Heart right ventricle (tissue), 16 donors: Measurements from ENCODE around the gene RBM3. TPM values are rescaled to one million over a fixed set of nuclear protein-coding genes. Genes with fewer than 3 reads are reported as not detected.

Experiments
- ATAC-seq, 8 donors: fragments of 200-7000 bp; cut with Tn5 transposase; one replicate each; pipeline ENCODE4 v1.9.1; 2020; ENCODE audit warnings: mild to moderate bottlenecking in 8 of 8, moderate library complexity in 8 of 8, moderate number of reproducible peaks in 1 of 8
- DNase-seq, 2 donors: peaks; one replicate each; pipeline ENCODE4 v3.0.0-alpha.2; 2020
- H3K27ac ChIP-seq, 10 donors: fragments of 200-600 bp; sonication (generic) in 2 of 10; one replicate each; pipeline versions ENCODE4 v1.5.0 to v1.8.0; 2020 to 2022; ENCODE audit warnings: mild to moderate bottlenecking in 3 of 10
- H3K27me3 ChIP-seq, 7 donors: fragments of 200-600 bp; one replicate each; pipeline ENCODE4 v1.8.0; 2021 to 2022; ENCODE audit warnings: mild to moderate bottlenecking in 2 of 7
- H3K36me3 ChIP-seq, 9 donors: fragments of 200-600 bp; sonication (generic) in 1 of 9; one replicate each; pipeline versions ENCODE4 v1.5.0 to v1.8.0; 2020 to 2022; ENCODE audit warnings: mild to moderate bottlenecking in 2 of 9
- H3K4me1 ChIP-seq, 9 donors: fragments of 200-600 bp; sonication (generic) in 1 of 9; one replicate each; pipeline versions ENCODE4 v1.5.0 to v1.8.0; 2020 to 2022; ENCODE audit warnings: mild to moderate bottlenecking in 4 of 9
- H3K4me3 ChIP-seq, 10 donors: fragments of 200-600 bp; sonication (generic) in 2 of 10; one replicate each; pipeline versions ENCODE4 v1.5.0 to v1.8.0; 2020 to 2022; ENCODE audit warnings: mild to moderate bottlenecking in 7 of 10, moderate library complexity in 2 of 10
- H3K9me3 ChIP-seq, 11 donors: fragments of 200-600 bp in 10 of 11; sonication (generic) in 2 of 11; one replicate each; pipeline versions ENCODE4 v1.5.0 to v1.8.0; 2013 to 2022; ENCODE audit warnings: mild to moderate bottlenecking in 2 of 11, control low read depth in 1 of 11, moderate library complexity in 1 of 11
- WGBS, 2 donors: extraction: QIAGEN DNeasy Blood & Tissue Kit; methylation state at CpG; one replicate each; pipeline ENCODE4 v1.1.7; 2013; ENCODE audit warnings: inconsistent platforms in 1 of 2; 5-methylcytosine and 5-hydroxymethylcytosine counted together
- intact Hi-C, 10 donors: fragments of 100-400 bp; cut with DNase I; formaldehyde crosslinking; loops; one replicate each; pipeline versions ENCODE4 v1.11.1 to v1.14.2; 2022
- polyA plus RNA-seq, 2 donors: library from polyadenylated mRNA; stranded (reverse); fragments of 200-250 nt; gene quantifications; one replicate each; pipeline ENCODE4 v1.2.3, GENCODE V29; 2013
- total RNA-seq, 10 donors: library from RNA; stranded (reverse); fragmentation: NEBNext Ultra II Directional in 3 of 10; extraction: Animal tissue kit (Norgen Biotek cat#: 25700) in 3 of 10; gene quantifications; one replicate each; pipeline versions ENCODE4 v1.2.1 to v1.2.4, GENCODE V29; 2021 to 2023
- TF ChIP-seq, protein P1 (sequence below), 9 donors: fragments of 200-600 bp; sonication (generic) in 2 of 9; IDR thresholded peaks; one replicate each; pipeline versions ENCODE4 v1.5.0 to v1.8.0; 2021 to 2022; ENCODE audit warnings: antibody characterized with exemption in 9 of 9, mild to moderate bottlenecking in 5 of 9, moderate library complexity in 1 of 9
- donor health status: Arrhythmogenic right ventricular cardiomyopathy.
- donor health status: ischemic (EF 13 %, LVEDD 7.1; RV severe dilation, severe dysfunction).
- donor health status: healthy with polysubstance abuse.
- donor health status: DM: no; HTN: yes; CAD: no.
- donor health status: DM: no; HTN: no; CAD: no.
- donor health status: ischemic (EF 25% LVEDD 6.9; RV normal size, moderate dysfunction).
- donor health status: ischemic (EF 25% LVEDD 5.7; RV mildly dilated, moderate dysfunction).
- donor health status: healthy.
- donor health status: DM: yes; HTN: yes; CAD: no.
- donor health status: Ischemic cardiomyopathy.
- donor health status: ischemic (EF 35%, LVEDD 5.7; RV mildly dilated, moderate dysfunction).
- donor health status: nonischemic (EF 11% LVEDD 7.7; RV severe dilation, severe dysfunction).
- donor health status: DM: yes; HTN: yes; CAD: no.
- donor health status: PGD.
- donor health status: ischemic (EF 29% LVEDD 5.4; RV normal size, mild dysfunction).
- donor health status: nonischemic (EF 23%, LVEDD 6.1; RV moderate dilation, normal function).

Gene RBM3
- total and polyA plus RNA-seq, 12 donors = 60.0 to 204 (median 111) TPM

DNA sequence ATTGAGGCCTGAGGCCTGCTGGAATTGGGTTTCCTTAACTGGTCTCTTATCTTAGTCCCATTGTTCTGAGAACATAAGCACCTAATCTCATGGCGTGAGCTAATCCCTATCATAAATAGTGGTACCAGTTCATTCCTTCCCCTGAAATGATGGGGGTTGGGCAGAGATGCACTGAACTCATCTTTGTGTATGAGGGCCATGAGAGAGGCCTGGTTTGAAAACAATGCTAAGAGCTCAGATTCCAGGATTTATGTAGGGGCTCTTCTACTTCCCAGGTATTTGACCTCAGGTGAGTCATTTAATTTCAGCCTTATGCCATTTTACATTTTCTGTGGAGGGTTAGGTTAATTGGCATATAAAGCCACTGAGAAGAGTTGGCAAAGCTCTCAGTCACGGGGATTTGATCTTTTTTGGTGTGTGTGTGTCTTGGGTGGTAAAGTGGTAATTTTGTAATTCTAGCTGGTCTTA, 4.4 kb downstream of the RBM3 start:
- H3K27me3 ChIP-seq = no peaks in the 10 kb centered on the region
- peaks cover 8 to 24% (median 14%) of the 10 kb centered on the region in 9 donors for H3K4me1 ChIP-seq
- H3K27ac ChIP-seq = peak overlapping the region in 1 of 10 donors; percentile 5
- TF ChIP-seq, protein P1, sequence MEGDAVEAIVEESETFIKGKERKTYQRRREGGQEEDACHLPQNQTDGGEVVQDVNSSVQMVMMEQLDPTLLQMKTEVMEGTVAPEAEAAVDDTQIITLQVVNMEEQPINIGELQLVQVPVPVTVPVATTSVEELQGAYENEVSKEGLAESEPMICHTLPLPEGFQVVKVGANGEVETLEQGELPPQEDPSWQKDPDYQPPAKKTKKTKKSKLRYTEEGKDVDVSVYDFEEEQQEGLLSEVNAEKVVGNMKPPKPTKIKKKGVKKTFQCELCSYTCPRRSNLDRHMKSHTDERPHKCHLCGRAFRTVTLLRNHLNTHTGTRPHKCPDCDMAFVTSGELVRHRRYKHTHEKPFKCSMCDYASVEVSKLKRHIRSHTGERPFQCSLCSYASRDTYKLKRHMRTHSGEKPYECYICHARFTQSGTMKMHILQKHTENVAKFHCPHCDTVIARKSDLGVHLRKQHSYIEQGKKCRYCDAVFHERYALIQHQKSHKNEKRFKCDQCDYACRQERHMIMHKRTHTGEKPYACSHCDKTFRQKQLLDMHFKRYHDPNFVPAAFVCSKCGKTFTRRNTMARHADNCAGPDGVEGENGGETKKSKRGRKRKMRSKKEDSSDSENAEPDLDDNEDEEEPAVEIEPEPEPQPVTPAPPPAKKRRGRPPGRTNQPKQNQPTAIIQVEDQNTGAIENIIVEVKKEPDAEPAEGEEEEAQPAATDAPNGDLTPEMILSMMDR (IDR thresholded peaks at IDR 0.05) = no peak
- peaks cover 0 to 49% (median 30%) of the 10 kb centered on the region in 9 donors for H3K36me3 ChIP-seq
- WGBS, 2 donors = 66 to 75% methylated on average over 2 of the region's 2 CpGs
- intact Hi-C loops = loop anchor here in 2 of 10 donors (10.0 kb wide), 2 partner anchors 74 to 1344 kb away; partner anchors contain the start of genes PORCN (in 1 of the 2) and USP11 (in 1 of the 2)
- no peak overlapping the region for H3K4me3 ChIP-seq
- DNase-seq = no peak
- H3K9me3 ChIP-seq = no peaks in the 10 kb centered on the region
- no peak for ATAC-seq

DNA sequence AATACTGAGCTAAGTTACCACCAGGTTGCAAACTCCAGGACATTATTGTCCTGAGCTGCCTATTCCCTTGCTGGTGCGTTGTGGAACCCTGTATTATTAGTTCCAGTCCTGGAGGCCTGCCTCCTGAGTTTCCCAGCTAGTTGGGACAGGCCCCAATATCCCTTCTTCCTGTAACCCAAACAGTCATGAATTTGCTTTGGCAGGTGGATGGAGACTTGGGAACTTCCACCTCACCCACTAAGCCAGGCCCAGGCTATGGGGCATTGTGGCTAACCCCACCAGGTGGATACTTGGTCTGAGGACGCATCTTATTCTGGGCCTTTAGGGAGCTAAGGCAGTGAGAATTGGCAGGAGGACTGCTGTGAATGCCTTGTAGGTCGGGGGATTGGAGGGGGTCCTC, 5.0 kb downstream of the RBM3 start:
- H3K36me3 ChIP-seq = peaks cover 0 to 49% (median 30%) of the 10 kb centered on the region in 9 donors
- WGBS, 2 donors = 80 to 83% methylated on average over 3 of the region's 3 CpGs
- peaks cover 8 to 24% (median 14%) of the 10 kb centered on the region in 9 donors for H3K4me1 ChIP-seq
- H3K27ac ChIP-seq = no peak overlapping the region
- no peaks in the 10 kb centered on the region for H3K9me3 ChIP-seq
- H3K4me3 ChIP-seq = no peak overlapping the region
- ATAC-seq (no peak), DNase-seq (no peak)
- intact Hi-C loops = loop anchor here in 2 of 10 donors (10.0 kb wide), 2 partner anchors 74 to 1344 kb away; partner anchors contain the start of genes PORCN (in 1 of the 2) and USP11 (in 1 of the 2)
- TF ChIP-seq, protein P1 (IDR thresholded peaks at IDR 0.05) = no peak
- no peaks in the 10 kb centered on the region for H3K27me3 ChIP-seq

DNA sequence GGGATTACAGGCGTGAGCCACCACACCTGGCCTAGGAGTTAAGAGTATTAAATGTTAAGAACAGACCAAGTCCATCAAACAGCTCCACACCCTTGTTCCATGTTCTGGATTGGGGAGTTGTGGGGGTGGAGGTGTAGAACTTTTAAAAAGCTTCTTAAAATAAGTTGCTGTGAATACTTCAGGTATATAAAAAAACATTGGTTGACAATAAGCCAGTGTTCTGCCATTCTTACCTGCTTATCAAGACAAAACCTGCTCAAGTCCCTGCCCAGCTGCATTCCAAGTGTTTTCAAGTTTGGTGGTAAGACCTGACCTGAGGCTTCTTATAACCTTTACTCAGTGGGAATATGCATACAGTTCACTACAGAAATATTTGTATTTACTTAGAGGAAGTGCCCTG, 6.4 kb downstream of the RBM3 start:
- WGBS, 2 donors = 91 to 95% methylated on average over 1 of the region's 1 CpG
- TF ChIP-seq, protein P1 (IDR thresholded peaks at IDR 0.05) = no peak
- ATAC-seq = no peak
- no peak for DNase-seq
- H3K27me3 ChIP-seq = no peaks in the 10 kb centered on the region
- no peaks in the 10 kb centered on the region for H3K9me3 ChIP-seq
- no peak overlapping the region for H3K4me3 ChIP-seq
- no peak overlapping the region for H3K27ac ChIP-seq
- peaks cover 0 to 44% (median 24%) of the 10 kb centered on the region in 9 donors for H3K36me3 ChIP-seq
- peaks cover 5 to 18% (median 9%) of the 10 kb centered on the region in 9 donors for H3K4me1 ChIP-seq
- intact Hi-C loops = no loop called here

DNA sequence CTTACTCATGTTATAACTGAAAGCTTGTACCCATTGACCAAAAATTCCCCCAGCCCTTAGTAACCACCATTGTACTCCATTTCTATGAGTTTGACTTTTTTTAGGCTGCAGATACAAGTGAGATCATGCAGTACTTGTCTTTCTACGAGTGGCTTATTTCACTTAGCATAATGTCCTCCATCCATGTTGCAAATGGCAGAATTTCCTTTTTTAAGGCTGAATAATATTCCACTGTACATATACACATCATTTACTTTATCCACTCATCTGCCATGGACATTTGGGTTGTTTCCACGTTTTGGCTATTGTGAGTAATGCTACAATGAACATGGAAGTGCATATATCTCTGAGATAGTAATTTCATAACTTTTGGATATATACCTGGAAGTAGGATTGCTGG, 10.4 kb downstream of the RBM3 start:
- Histone ChIP-seq H3K9me3 (no peaks in the 10 kb centered on the region), H3K4me3 (no peak overlapping the region), H3K4me1 (peaks cover 0 to under 1% (median 0%) of the 10 kb centered on the region in 9 donors), H3K36me3 (peaks cover 0 to 3% (median 0%) of the 10 kb centered on the region in 9 donors), H3K27me3 (no peaks in the 10 kb centered on the region), H3K27ac (no peak overlapping the region)
- TF ChIP-seq, protein P1 (IDR thresholded peaks at IDR 0.05) = no peak
- DNase-seq = no peak
- no peak for ATAC-seq
- intact Hi-C loops = no loop called here
- 58 to 59% methylated on average over 2 of the region's 2 CpGs for WGBS, 2 donors
